ENCODE results near the gene PFKP.

PFKP gene

GRCh38 chr10:3085785-3086567 is 18.6 kb downstream of the PFKP start:
- no peak overlapping the region for H3K4me3 ChIP-seq (ENCODE audit: low read depth, low read length)
- TF ChIP-seq MYC (IDR thresholded peaks at IDR 0.05; ENCODE audit: low read depth, low read length): no peak
- no peak for TF ChIP-seq MAX (IDR thresholded peaks at IDR 0.05; ENCODE audit: low read depth, low read length)
- no peak for TF ChIP-seq CTCF (IDR thresholded peaks at IDR 0.05; ENCODE audit: low read depth, low read length)
- no peak for TF ChIP-seq POLR2A (IDR thresholded peaks at IDR 0.05; ENCODE audit: extremely low read depth, insufficient read length)
- no peak for DNase-seq (ENCODE audit: low read depth)

- TF ChIP-seq CTCF (IDR thresholded peaks at IDR 0.05; ENCODE audit: low read depth, low read length) (no peak), MYC (IDR thresholded peaks at IDR 0.05; ENCODE audit: low read depth, low read length) (no peak), POLR2A (IDR thresholded peaks at IDR 0.05; ENCODE audit: extremely low read depth, insufficient read length) (no peak), MAX (IDR thresholded peaks at IDR 0.05; ENCODE audit: low read depth, low read length) (no peak)
- no peak overlapping the region for H3K4me3 ChIP-seq (ENCODE audit: low read depth, low read length)
- DNase-seq (ENCODE audit: low read depth): no peak
Observed at GRCh38 chr10:3090388-3090787, 23.0 kb downstream of the PFKP start.

- H3K4me3 ChIP-seq (ENCODE audit: low read depth, low read length): no peak overlapping the region
- TF ChIP-seq MAX (IDR thresholded peaks at IDR 0.05; ENCODE audit: low read depth, low read length) (no peak), MYC (IDR thresholded peaks at IDR 0.05; ENCODE audit: low read depth, low read length) (no peak), CTCF (IDR thresholded peaks at IDR 0.05; ENCODE audit: low read depth, low read length) (no peak), POLR2A (IDR thresholded peaks at IDR 0.05; ENCODE audit: extremely low read depth, insufficient read length) (no peak)
- no peak for DNase-seq (ENCODE audit: low read depth)
Observed at GRCh38 chr10:3090914-3091787, 23.8 kb downstream of the PFKP start.

DNA sequence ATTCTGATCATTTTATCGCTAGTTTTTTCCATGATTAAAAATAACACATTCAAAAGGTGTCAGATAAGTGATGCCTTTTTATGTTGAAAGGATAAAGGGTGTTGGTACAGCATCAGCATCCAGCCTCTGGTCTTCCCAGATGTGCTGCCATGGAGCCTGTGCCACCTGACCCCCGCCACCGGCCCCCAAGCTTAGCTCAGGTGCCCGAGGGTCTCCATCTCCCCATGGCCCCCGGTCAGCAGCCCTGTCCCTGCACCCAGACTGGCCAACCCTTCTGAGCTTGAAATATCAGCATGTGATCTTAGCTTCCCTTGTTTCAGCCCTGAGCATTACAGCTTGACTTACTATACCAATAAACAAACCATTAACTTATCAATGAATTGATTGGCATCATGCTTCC is 24.6 kb downstream of the PFKP start:
- TF ChIP-seq CTCF (IDR thresholded peaks at IDR 0.05; ENCODE audit: low read depth, low read length) (no peak), MYC (IDR thresholded peaks at IDR 0.05; ENCODE audit: low read depth, low read length) (no peak), MAX (IDR thresholded peaks at IDR 0.05; ENCODE audit: low read depth, low read length) (no peak), POLR2A (IDR thresholded peaks at IDR 0.05; ENCODE audit: extremely low read depth, insufficient read length) (no peak)
- DNase-seq (ENCODE audit: low read depth): no peak
- H3K4me3 ChIP-seq (ENCODE audit: low read depth, low read length): no peak overlapping the region

DNA sequence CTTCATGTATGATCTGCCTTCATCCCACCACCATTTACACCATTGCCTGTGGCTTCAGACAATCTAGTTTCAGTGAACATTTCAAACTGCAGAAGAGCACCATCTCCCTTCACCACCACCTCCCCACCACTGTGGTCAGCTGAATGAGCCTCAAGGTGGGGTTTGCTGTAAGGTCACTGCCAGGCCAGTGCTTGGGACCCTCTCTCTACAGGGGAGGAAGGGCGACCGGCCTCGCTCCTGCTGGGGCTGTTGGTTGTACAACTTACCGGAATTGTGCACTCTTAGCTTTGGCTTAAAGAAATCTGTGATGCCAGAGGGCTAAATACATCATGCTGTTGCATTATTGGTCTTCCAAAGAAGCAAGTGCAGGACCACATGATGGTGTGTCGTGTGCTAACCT is 26.6 kb downstream of the PFKP start:
- no peak overlapping the region for H3K4me3 ChIP-seq (ENCODE audit: low read depth, low read length)
- TF ChIP-seq MYC (IDR thresholded peaks at IDR 0.05; ENCODE audit: low read depth, low read length): no peak
- TF ChIP-seq CTCF (IDR thresholded peaks at IDR 0.05; ENCODE audit: low read depth, low read length): no peak
- TF ChIP-seq MAX (IDR thresholded peaks at IDR 0.05; ENCODE audit: low read depth, low read length): no peak
- no peak for TF ChIP-seq POLR2A (IDR thresholded peaks at IDR 0.05; ENCODE audit: extremely low read depth, insufficient read length)
- DNase-seq (ENCODE audit: low read depth): no peak

Measured in NB4 (cell line).